ENCODE measurements around the gene SARS2. TPM values are rescaled to one million over a fixed set of nuclear protein-coding genes. Genes with fewer than 3 reads are reported as not detected.

Gene SARS2
- 45.3 to 63.5 TPM (median 55.5 TPM) in 5 replicates for total RNA-seq (2022; extraction: Qiagen RNA extraction; ENCODE audit: low read depth)

GRCh38 chr19:38929929-38930775 is at the start of gene SARS2:
SARS2 (minus strand) TSS chr19:38930763; CDS start chr19:38930736, 27 bp downstream.

GRCh38 chr19:38975214-38975860 is 44.8 kb upstream of the SARS2 start, which contains the start of gene FBXO17:
FBXO17 (minus strand) TSS chr19:38975742; CDS start chr19:38950319, 25,423 bp downstream.

GRCh38 chr19:38930776-38931520 is 385 bp upstream of the SARS2 start, which contains the start of gene MRPS12:
MRPS12 (plus strand) TSS chr19:38930944; CDS start chr19:38931295, 351 bp downstream.

GRCh38 chr19:38899447-38900201 is 30.9 kb downstream of the SARS2 start, which contains the start of the genes NFKBIB and SIRT2:
NFKBIB (plus strand) TSS chr19:38899969; CDS start chr19:38900033, 64 bp downstream.
SIRT2 (minus strand) TSS chr19:38899618; CDS start chr19:38899521, 97 bp downstream.

GRCh38 chr19:38877781-38878574 is 52.6 kb downstream of the SARS2 start, which contains the start of gene RINL:
RINL (minus strand) TSS chr19:38878275; CDS start chr19:38876742, 1,533 bp downstream.

Other genes starting within 250 kb of the SARS2 start
- 5.2 to 7.0 TPM (median 6.0 TPM) in 5 replicates for gene CAPN12, start 186.3 kb downstream of the SARS2 start, total RNA-seq (2022; extraction: Qiagen RNA extraction; ENCODE audit: low read depth)
- 0.36 to 0.44 TPM in 2 of 5 replicates, not detected in the others for gene LGALS7, start 157.2 kb downstream of the SARS2 start, total RNA-seq (2022; extraction: Qiagen RNA extraction; ENCODE audit: low read depth)
- gene LGALS7B, start 141.6 kb downstream of the SARS2 start, total RNA-seq (2022; extraction: Qiagen RNA extraction; ENCODE audit: low read depth) = 0.44 to 0.51 TPM in 2 of 5 replicates, not detected in the others
- 0.35 to 1.9 TPM (median 0.63 TPM) in 5 replicates for gene LGALS4, start 117.8 kb downstream of the SARS2 start, total RNA-seq (2022; extraction: Qiagen RNA extraction; ENCODE audit: low read depth)
- 259 to 407 TPM (median 281 TPM) in 5 replicates for gene ECH1, start 99.0 kb downstream of the SARS2 start, total RNA-seq (2022; extraction: Qiagen RNA extraction; ENCODE audit: low read depth)
- gene HNRNPL, start 80.8 kb downstream of the SARS2 start, total RNA-seq (2022; extraction: Qiagen RNA extraction; ENCODE audit: low read depth) = 359 to 423 TPM (median 403 TPM) in 5 replicates
- gene RINL, start 52.5 kb downstream of the SARS2 start, total RNA-seq (2022; extraction: Qiagen RNA extraction; ENCODE audit: low read depth) = 2.2 to 3.9 TPM (median 2.7 TPM) in 5 replicates
- gene SIRT2, start 31.1 kb downstream of the SARS2 start, total RNA-seq (2022; extraction: Qiagen RNA extraction; ENCODE audit: low read depth) = 32.4 to 40.9 TPM (median 34.5 TPM) in 5 replicates
- gene NFKBIB, start 30.8 kb downstream of the SARS2 start, total RNA-seq (2022; extraction: Qiagen RNA extraction; ENCODE audit: low read depth) = 67.8 to 124 TPM (median 98.4 TPM) in 5 replicates
- gene CCER2, start 18.6 kb downstream of the SARS2 start, total RNA-seq (2022; extraction: Qiagen RNA extraction; ENCODE audit: low read depth) = 0.38 to 1.5 TPM (median 0.63 TPM) in 5 replicates
- 219 to 320 TPM (median 270 TPM) in 5 replicates for gene MRPS12, start 181 bp upstream of the SARS2 start, total RNA-seq (2022; extraction: Qiagen RNA extraction; ENCODE audit: low read depth)
- 73.0 to 93.5 TPM (median 86.8 TPM) in 5 replicates for gene FBXO17, start 45.0 kb upstream of the SARS2 start, total RNA-seq (2022; extraction: Qiagen RNA extraction; ENCODE audit: low read depth)
- 4.5 to 7.7 TPM (median 6.0 TPM) in 5 replicates for gene FBXO27, start 101.8 kb upstream of the SARS2 start, total RNA-seq (2022; extraction: Qiagen RNA extraction; ENCODE audit: low read depth)
- gene ACP7, start 153.6 kb upstream of the SARS2 start, total RNA-seq (2022; extraction: Qiagen RNA extraction; ENCODE audit: low read depth) = 0.09 to 0.23 TPM (median 0.16 TPM) in 4 of 5 replicates, not detected in the other
- 85.3 to 143 TPM (median 108 TPM) in 5 replicates for gene PAK4, start 195.0 kb upstream of the SARS2 start, total RNA-seq (2022; extraction: Qiagen RNA extraction; ENCODE audit: low read depth)